ENCODE results near the gene ZNF331.
A peak's percentile ranks its signal among the peaks of the same experiment; 100 is the strongest.

ZNF331 gene

GRCh38 chr19:53595510-53595867 lies 57.5 kb downstream of the ZNF331 start:
- Histone ChIP-seq H2BK120ac (ENCODE audit: low read depth, low read length) (no peak overlapping the region), H3K79me1 (ENCODE audit: low read depth, low read length) (no peaks in the 10 kb centered on the region), H3K4me1 (ENCODE audit: control insufficient read depth in 2 of 2, insufficient read depth in 1 of 2, low read depth in 1 of 2, low read length in 2 of 2) (no peaks in the 10 kb centered on the region), H2BK15ac (ENCODE audit: low read length) (no peak overlapping the region), H2AK5ac (ENCODE audit: low read depth, low read length) (no peak overlapping the region), H3K14ac (ENCODE audit: low read length) (no peak overlapping the region), H3K23ac (ENCODE audit: low read depth, low read length, poor library complexity) (no peak overlapping the region), H2AFZ (ENCODE audit: low read length) (peak overlapping the region; percentile 33), H2BK5ac (ENCODE audit: low read length) (no peak overlapping the region), H3K4ac (ENCODE audit: low read length) (no peak overlapping the region), H3K18ac (ENCODE audit: low read length) (peak overlapping the region; percentile 77), H2BK12ac (ENCODE audit: low read length) (no peak overlapping the region), H4K91ac (ENCODE audit: low read depth, low read length, poor library complexity) (no peak overlapping the region), H3K27me3 (ENCODE audit: control insufficient read depth in 3 of 3, insufficient read depth in 3 of 3, low read depth in 1 of 3, low read length in 3 of 3) (no peaks in the 10 kb centered on the region), H3K9ac (ENCODE audit: low read depth, low read length, poor library complexity) (no peak overlapping the region), H3K4me3 (ENCODE audit: low read length in 2 of 2) (no peak overlapping the region), H3K27ac (replicated peaks; ENCODE audit: low read length) (no peak overlapping the region), H4K8ac (ENCODE audit: low read depth, low read length) (no peak overlapping the region), H3K36me3 (replicated peaks in 1 of 2; ENCODE audit: control insufficient read depth in 2 of 2, insufficient read depth in 2 of 2, low read length in 2 of 2) (no peaks in the 10 kb centered on the region), H3K9me3 (replicated peaks in 1 of 2; ENCODE audit: control insufficient read depth in 2 of 2, insufficient read depth in 1 of 2, low read depth in 1 of 2, low read length in 2 of 2) (no peaks in the 10 kb centered on the region), H3K4me2 (ENCODE audit: insufficient read depth, low read length, poor library complexity, severe bottlenecking) (no peak overlapping the region)
- no CpG with 5 or more reads among the region's 9 CpGs for WGBS, 2 donors (ENCODE audit: extremely low coverage in 2 of 2, insufficient read length in 2 of 2, insufficient replicate concordance in 1 of 2)
- DNase-seq (ENCODE audit: low spot score) = no peak

- no peak overlapping the region for H3K9ac ChIP-seq (ENCODE audit: low read depth, low read length, poor library complexity)
- no peak overlapping the region for H4K91ac ChIP-seq (ENCODE audit: low read depth, low read length, poor library complexity)
- H2BK120ac ChIP-seq (ENCODE audit: low read depth, low read length) = no peak overlapping the region
- no peak overlapping the region for H4K8ac ChIP-seq (ENCODE audit: low read depth, low read length)
- no peak overlapping the region for H3K4me2 ChIP-seq (ENCODE audit: insufficient read depth, low read length, poor library complexity, severe bottlenecking)
- no peak overlapping the region for H3K4me3 ChIP-seq (ENCODE audit: low read length in 2 of 2)
- H3K4me1 ChIP-seq (ENCODE audit: control insufficient read depth in 2 of 2, insufficient read depth in 1 of 2, low read depth in 1 of 2, low read length in 2 of 2) = no peaks in the 10 kb centered on the region
- no peak overlapping the region for H2BK15ac ChIP-seq (ENCODE audit: low read length)
- H3K14ac ChIP-seq (ENCODE audit: low read length) = no peak overlapping the region
- WGBS, 2 donors (ENCODE audit: extremely low coverage in 2 of 2, insufficient read length in 2 of 2, insufficient replicate concordance in 1 of 2) = no CpG with 5 or more reads among the region's 9 CpGs
- no peak for DNase-seq (ENCODE audit: low spot score)
- H3K36me3 ChIP-seq (replicated peaks in 1 of 2; ENCODE audit: control insufficient read depth in 2 of 2, insufficient read depth in 2 of 2, low read length in 2 of 2) = no peaks in the 10 kb centered on the region
- no peaks in the 10 kb centered on the region for H3K9me3 ChIP-seq (replicated peaks in 1 of 2; ENCODE audit: control insufficient read depth in 2 of 2, insufficient read depth in 1 of 2, low read depth in 1 of 2, low read length in 2 of 2)
- no peak overlapping the region for H3K23ac ChIP-seq (ENCODE audit: low read depth, low read length, poor library complexity)
- no peak overlapping the region for H2BK5ac ChIP-seq (ENCODE audit: low read length)
- H3K27ac ChIP-seq (replicated peaks; ENCODE audit: low read length) = no peak overlapping the region
- H3K18ac ChIP-seq (ENCODE audit: low read length) = no peak overlapping the region
- H2AFZ ChIP-seq (ENCODE audit: low read length) = no peak overlapping the region
- H2AK5ac ChIP-seq (ENCODE audit: low read depth, low read length) = no peak overlapping the region
- no peak overlapping the region for H3K4ac ChIP-seq (ENCODE audit: low read length)
- H2BK12ac ChIP-seq (ENCODE audit: low read length) = no peak overlapping the region
- H3K79me1 ChIP-seq (ENCODE audit: low read depth, low read length) = no peaks in the 10 kb centered on the region
- H3K27me3 ChIP-seq (ENCODE audit: control insufficient read depth in 3 of 3, insufficient read depth in 3 of 3, low read depth in 1 of 3, low read length in 3 of 3) = no peaks in the 10 kb centered on the region
These were observed 58.1 kb downstream of the ZNF331 start for GRCh38 chr19:53596056-53596455.

GRCh38 chr19:53597023-53597422 lies 59.1 kb downstream of the ZNF331 start:
- H3K9ac ChIP-seq (ENCODE audit: low read depth, low read length, poor library complexity) = no peak overlapping the region
- no peaks in the 10 kb centered on the region for H3K9me3 ChIP-seq (replicated peaks in 1 of 2; ENCODE audit: control insufficient read depth in 2 of 2, insufficient read depth in 1 of 2, low read depth in 1 of 2, low read length in 2 of 2)
- H3K4me2 ChIP-seq (ENCODE audit: insufficient read depth, low read length, poor library complexity, severe bottlenecking) = no peak overlapping the region
- H2AFZ ChIP-seq (ENCODE audit: low read length) = no peak overlapping the region
- no peak overlapping the region for H3K27ac ChIP-seq (replicated peaks; ENCODE audit: low read length)
- no peak overlapping the region for H3K4ac ChIP-seq (ENCODE audit: low read length)
- no peak overlapping the region for H3K23ac ChIP-seq (ENCODE audit: low read depth, low read length, poor library complexity)
- no peaks in the 10 kb centered on the region for H3K4me1 ChIP-seq (ENCODE audit: control insufficient read depth in 2 of 2, insufficient read depth in 1 of 2, low read depth in 1 of 2, low read length in 2 of 2)
- H3K14ac ChIP-seq (ENCODE audit: low read length) = no peak overlapping the region
- no peak overlapping the region for H2BK5ac ChIP-seq (ENCODE audit: low read length)
- H2AK5ac ChIP-seq (ENCODE audit: low read depth, low read length) = no peak overlapping the region
- no peak overlapping the region for H2BK15ac ChIP-seq (ENCODE audit: low read length)
- H3K18ac ChIP-seq (ENCODE audit: low read length) = no peak overlapping the region
- H4K91ac ChIP-seq (ENCODE audit: low read depth, low read length, poor library complexity) = no peak overlapping the region
- no peak overlapping the region for H4K8ac ChIP-seq (ENCODE audit: low read depth, low read length)
- H3K36me3 ChIP-seq (replicated peaks in 1 of 2; ENCODE audit: control insufficient read depth in 2 of 2, insufficient read depth in 2 of 2, low read length in 2 of 2) = no peaks in the 10 kb centered on the region
- no peak overlapping the region for H3K4me3 ChIP-seq (ENCODE audit: low read length in 2 of 2)
- no CpG with 5 or more reads among the region's 12 CpGs for WGBS, 2 donors (ENCODE audit: extremely low coverage in 2 of 2, insufficient read length in 2 of 2, insufficient replicate concordance in 1 of 2)
- H3K79me1 ChIP-seq (ENCODE audit: low read depth, low read length) = no peaks in the 10 kb centered on the region
- no peak overlapping the region for H2BK12ac ChIP-seq (ENCODE audit: low read length)
- no peak for DNase-seq (ENCODE audit: low spot score)
- no peaks in the 10 kb centered on the region for H3K27me3 ChIP-seq (ENCODE audit: control insufficient read depth in 3 of 3, insufficient read depth in 3 of 3, low read depth in 1 of 3, low read length in 3 of 3)
- H2BK120ac ChIP-seq (ENCODE audit: low read depth, low read length) = no peak overlapping the region

GRCh38 chr19:53598361-53598760 lies 60.4 kb downstream of the ZNF331 start:
- no peak overlapping the region for H2AFZ ChIP-seq (ENCODE audit: low read length)
- no peak overlapping the region for H2AK5ac ChIP-seq (ENCODE audit: low read depth, low read length)
- no peak overlapping the region for H2BK15ac ChIP-seq (ENCODE audit: low read length)
- no peak overlapping the region for H3K4ac ChIP-seq (ENCODE audit: low read length)
- no peak overlapping the region for H3K14ac ChIP-seq (ENCODE audit: low read length)
- H4K91ac ChIP-seq (ENCODE audit: low read depth, low read length, poor library complexity) = no peak overlapping the region
- H3K9me3 ChIP-seq (replicated peaks in 1 of 2; ENCODE audit: control insufficient read depth in 2 of 2, insufficient read depth in 1 of 2, low read depth in 1 of 2, low read length in 2 of 2) = peaks cover 0 to 4% of the 10 kb centered on the region in 2 donors
- no peak overlapping the region for H3K4me3 ChIP-seq (ENCODE audit: low read length in 2 of 2)
- no peak overlapping the region for H3K27ac ChIP-seq (replicated peaks; ENCODE audit: low read length)
- DNase-seq (ENCODE audit: low spot score) = no peak
- H3K36me3 ChIP-seq (replicated peaks in 1 of 2; ENCODE audit: control insufficient read depth in 2 of 2, insufficient read depth in 2 of 2, low read length in 2 of 2) = no peaks in the 10 kb centered on the region
- no CpG with 5 or more reads among the region's 10 CpGs for WGBS, 2 donors (ENCODE audit: extremely low coverage in 2 of 2, insufficient read length in 2 of 2, insufficient replicate concordance in 1 of 2)
- H3K4me1 ChIP-seq (ENCODE audit: control insufficient read depth in 2 of 2, insufficient read depth in 1 of 2, low read depth in 1 of 2, low read length in 2 of 2) = no peaks in the 10 kb centered on the region
- H3K4me2 ChIP-seq (ENCODE audit: insufficient read depth, low read length, poor library complexity, severe bottlenecking) = no peak overlapping the region
- H3K18ac ChIP-seq (ENCODE audit: low read length) = no peak overlapping the region
- no peak overlapping the region for H3K23ac ChIP-seq (ENCODE audit: low read depth, low read length, poor library complexity)
- H3K79me1 ChIP-seq (ENCODE audit: low read depth, low read length) = no peaks in the 10 kb centered on the region
- no peak overlapping the region for H4K8ac ChIP-seq (ENCODE audit: low read depth, low read length)
- H2BK12ac ChIP-seq (ENCODE audit: low read length) = no peak overlapping the region
- no peak overlapping the region for H3K9ac ChIP-seq (ENCODE audit: low read depth, low read length, poor library complexity)
- no peaks in the 10 kb centered on the region for H3K27me3 ChIP-seq (ENCODE audit: control insufficient read depth in 3 of 3, insufficient read depth in 3 of 3, low read depth in 1 of 3, low read length in 3 of 3)
- H2BK120ac ChIP-seq (ENCODE audit: low read depth, low read length) = no peak overlapping the region
- H2BK5ac ChIP-seq (ENCODE audit: low read length) = no peak overlapping the region
